ENCODE measurements around the gene HHATL.

The HHATL gene

DNA sequence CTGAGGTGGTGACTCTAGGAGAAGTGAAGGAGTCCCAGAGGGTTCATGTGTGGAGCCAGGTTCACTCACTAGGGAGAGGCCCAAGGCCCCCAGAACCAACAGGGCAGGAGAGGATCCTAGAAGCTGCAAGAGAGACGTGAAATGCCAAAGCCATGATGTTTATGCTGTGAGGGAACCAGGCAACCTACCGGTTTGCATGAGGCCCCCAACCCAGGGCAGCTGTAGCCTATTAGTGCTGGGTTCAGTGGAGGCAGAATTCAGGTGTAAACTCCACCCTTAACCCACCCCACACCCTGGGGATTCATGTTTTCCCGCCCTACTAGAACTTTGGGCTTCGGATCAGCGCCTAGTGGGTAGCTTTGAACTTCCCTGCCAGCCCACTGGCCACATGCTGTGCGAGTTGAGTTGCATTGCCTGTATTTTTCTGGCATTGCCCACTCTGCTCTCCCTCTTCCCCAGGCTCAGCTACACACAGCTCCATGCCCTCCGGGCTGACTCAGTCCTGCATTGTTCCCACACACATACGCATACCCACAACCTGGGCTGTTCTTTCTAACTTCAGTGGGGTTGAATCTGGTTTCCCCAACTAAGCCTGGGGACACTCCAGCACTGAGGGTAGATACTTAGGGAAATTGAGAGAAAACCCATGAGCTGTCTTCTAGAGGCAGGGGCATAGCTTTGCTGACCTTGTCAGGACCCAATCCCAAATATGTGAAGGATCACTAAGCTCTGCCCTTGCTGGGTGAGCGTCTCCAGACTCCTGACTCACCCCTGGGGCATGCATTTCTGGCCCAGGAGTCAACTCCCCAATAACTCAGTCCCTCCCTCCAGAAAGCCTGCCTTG, 51.1 kb downstream of the HHATL start:
- no peak for DNase-seq

- no peak for DNase-seq
Observed at GRCh38 chr3:42649783-42650182, 52.8 kb downstream of the HHATL start.

DNA sequence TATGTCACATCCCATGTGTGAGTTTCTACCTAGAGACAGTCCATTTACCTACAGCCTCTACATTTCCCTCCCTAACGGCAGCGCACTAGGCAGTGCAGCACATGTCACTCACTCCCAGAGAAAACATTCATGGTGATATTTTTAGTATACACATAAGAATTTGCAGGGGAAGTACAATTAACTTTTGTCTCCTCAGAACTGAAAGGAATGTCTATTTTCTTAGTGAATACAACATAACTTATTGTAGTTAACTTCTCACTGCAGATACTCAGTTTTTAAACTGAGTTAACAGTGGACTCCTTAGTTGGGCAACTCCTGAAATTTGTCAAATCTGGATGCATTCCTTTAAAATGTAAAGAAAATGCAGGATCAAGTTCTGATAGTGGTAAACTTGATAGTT, 53.6 kb downstream of the HHATL start:
- DNase-seq = no peak

DNA sequence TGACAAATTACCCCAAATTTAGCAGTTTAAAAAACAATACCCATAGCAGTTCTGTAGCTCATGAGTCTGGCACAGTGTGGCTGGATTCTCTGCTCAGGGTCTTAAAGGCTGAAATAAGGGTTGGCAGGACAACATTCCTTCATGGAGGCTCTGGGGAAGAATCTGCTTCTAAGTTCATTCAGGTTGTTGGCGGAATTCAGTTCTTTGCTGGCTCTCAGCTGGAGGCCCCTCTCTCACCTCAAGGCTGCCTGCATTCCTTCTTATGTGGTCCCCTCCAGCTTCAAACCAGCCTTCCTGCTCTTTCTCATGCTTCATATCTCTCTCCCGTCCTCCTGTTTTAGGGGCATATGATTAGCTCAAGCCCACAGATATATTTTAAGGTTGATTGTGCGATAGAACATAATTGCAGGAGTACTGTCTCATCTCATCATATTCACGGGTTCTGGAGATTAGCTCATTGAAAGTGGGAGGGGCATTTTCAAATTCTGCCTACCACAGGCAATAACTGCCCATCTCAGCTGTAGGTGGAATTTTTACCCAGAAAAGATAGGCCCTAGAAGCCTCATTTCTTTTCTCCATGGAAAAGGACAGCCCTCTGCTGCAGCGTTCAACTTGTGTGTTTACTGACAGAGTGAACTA, 54.7 kb downstream of the HHATL start:
- DNase-seq = no peak
